GM12892 (cell line): ENCODE data around the gene SLC35G4.

Source experiments
- POLR2A ChIP-seq: IDR thresholded peaks from 2 replicates; pipeline ENCODE4 v1.6.1; 2011; ENCODE audit warnings: low read depth, low read length, control low read depth
- POLR2AphosphoS5 ChIP-seq: IDR thresholded peaks from 2 replicates; pipeline ENCODE4 v1.6.1; 2011; ENCODE audit warnings: low read depth, low read length, control low read depth
- TAF1 ChIP-seq: IDR thresholded peaks from 2 replicates; pipeline ENCODE4 v1.6.1; 2011; ENCODE audit warnings: low read depth, mild to moderate bottlenecking, control low read depth, low read length, borderline replicate concordance

DNA sequence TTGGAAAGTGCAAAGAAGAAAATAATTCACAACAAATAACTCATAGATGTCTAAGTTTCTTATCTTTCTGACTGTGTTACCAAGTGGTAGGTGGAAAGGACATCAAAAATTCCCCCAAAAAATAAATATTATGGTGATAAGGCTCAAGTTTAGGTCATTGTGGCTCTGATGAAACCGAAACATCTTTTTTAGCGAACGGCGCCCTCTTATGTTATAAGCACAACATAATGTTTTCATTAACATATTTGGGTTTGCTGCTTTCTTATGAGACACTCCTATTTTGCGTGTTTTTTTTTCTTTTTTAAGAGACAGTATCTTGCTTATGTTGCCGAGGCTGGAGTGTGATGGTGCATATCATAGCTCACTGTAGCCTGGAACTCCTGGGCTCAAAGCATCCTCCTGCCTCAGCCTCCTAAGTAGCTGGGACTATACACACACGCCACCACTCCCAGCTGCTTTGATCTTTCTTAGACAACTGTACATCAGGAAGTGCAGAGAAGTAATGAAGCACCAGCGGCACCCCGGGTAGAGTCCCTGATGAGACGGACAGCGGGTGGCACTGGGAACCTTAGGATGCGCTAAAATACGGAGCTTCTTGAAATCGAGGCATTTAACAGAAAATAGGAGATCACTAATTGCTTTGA is 38.5 kb upstream of the SLC35G4 start:
- TF ChIP-seq POLR2A (no peak), POLR2AphosphoS5 (no peak), TAF1 (no peak)
